ENCODE data around the gene NFIA.

- TF ChIP-seq POLR2AphosphoS5 (IDR thresholded peaks at IDR 0.05; ENCODE audit: low read depth, low read length) = no peak
- TF ChIP-seq POLR2A (IDR thresholded peaks at IDR 0.05; ENCODE audit: low read depth, low read length) = no peak
- TF ChIP-seq TAF1 (IDR thresholded peaks at IDR 0.05; ENCODE audit: borderline replicate concordance, low read depth, low read length) = no peak
Measured at GRCh38 chr1:61326713-61327112, 244.4 kb downstream of the NFIA start.

Measured in GM12892 (cell line).